Fibroblast of lung (primary cell): ENCODE data around the gene CAVIN2.

Source experiments
- EZH2 ChIP-seq: IDR thresholded peaks from 2 replicates; pipeline ENCODE4 v1.5.1; 2012; ENCODE audit warnings: low read length, control low read depth, mild to moderate bottlenecking; ENCODE audit errors: missing control alignments
- TF ChIP-seq, protein P1 (sequence below), 2 donors: IDR thresholded peaks in 1 of 2; conservative IDR thresholded peaks in 1 of 2; 1 replicate in 1 of 2; 2 replicates in 1 of 2; pipeline ENCODE4 v1.5.1; 2011 to 2012; ENCODE audit warnings: low read length in 2 of 2, control low read depth in 1 of 2, inconsistent platforms in 1 of 2, low read depth in 1 of 2, mild to moderate bottlenecking in 1 of 2

DNA sequence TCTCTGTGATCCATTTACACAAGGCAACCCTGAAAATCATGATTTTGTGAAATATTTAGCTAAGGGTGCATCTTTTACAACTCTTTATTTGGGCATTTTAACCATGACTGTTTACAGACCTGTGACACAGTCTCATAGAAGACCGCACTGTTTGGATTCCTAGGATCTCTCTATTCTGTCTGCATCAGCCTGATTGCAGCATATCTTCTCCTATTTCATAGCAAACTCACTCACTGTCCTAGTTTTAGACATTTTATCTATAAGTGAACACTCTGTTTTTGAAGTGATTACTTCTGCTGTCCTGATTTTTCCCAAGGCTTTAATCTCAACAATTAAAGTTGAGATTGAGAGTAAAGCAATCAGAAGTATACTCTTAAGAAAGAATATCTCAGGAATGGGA is 56.2 kb downstream of the CAVIN2 start:
- TF ChIP-seq EZH2: no peak
- TF ChIP-seq, protein P1, sequence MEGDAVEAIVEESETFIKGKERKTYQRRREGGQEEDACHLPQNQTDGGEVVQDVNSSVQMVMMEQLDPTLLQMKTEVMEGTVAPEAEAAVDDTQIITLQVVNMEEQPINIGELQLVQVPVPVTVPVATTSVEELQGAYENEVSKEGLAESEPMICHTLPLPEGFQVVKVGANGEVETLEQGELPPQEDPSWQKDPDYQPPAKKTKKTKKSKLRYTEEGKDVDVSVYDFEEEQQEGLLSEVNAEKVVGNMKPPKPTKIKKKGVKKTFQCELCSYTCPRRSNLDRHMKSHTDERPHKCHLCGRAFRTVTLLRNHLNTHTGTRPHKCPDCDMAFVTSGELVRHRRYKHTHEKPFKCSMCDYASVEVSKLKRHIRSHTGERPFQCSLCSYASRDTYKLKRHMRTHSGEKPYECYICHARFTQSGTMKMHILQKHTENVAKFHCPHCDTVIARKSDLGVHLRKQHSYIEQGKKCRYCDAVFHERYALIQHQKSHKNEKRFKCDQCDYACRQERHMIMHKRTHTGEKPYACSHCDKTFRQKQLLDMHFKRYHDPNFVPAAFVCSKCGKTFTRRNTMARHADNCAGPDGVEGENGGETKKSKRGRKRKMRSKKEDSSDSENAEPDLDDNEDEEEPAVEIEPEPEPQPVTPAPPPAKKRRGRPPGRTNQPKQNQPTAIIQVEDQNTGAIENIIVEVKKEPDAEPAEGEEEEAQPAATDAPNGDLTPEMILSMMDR (conservative IDR thresholded peaks at IDR 0.05 in 1 of 2, IDR thresholded peaks at IDR 0.05 in 1 of 2; ENCODE audit: low read depth in 1 of 2, low read length in 2 of 2): no peak
